WTC11 (cell line): Measurements from ENCODE around the gene MOB4.

ENCODE experiments used
- CREB1 ChIP-seq: sonication (generic); formaldehyde crosslinking; IDR thresholded peaks from 2 replicates; pipeline ENCODE4 v1.8.0; 2023; ENCODE audit warnings: mild to moderate bottlenecking, missing genetic modification reagents
- CTCF ChIP-seq: fragments of 200-600 bp; IDR thresholded peaks from 2 replicates; pipeline ENCODE4 v1.8.0; 2022; ENCODE audit warnings: antibody characterized with exemption
- FOXP1 ChIP-seq: sonication (generic); formaldehyde crosslinking; IDR thresholded peaks from 2 replicates; pipeline ENCODE4 v1.8.0; 2022; ENCODE audit warnings: missing genetic modification reagents, mild to moderate bottlenecking, moderate library complexity, borderline replicate concordance
- GTF2I ChIP-seq: fragments of 250-450 bp; sonication (Bioruptor Pico); conservative IDR thresholded peaks from 2 replicates; pipeline ENCODE4 v1.4.0; 2021; ENCODE audit warnings: mild to moderate bottlenecking
- MXD4 ChIP-seq: fragments of 250-450 bp; sonication (Bioruptor Pico); IDR thresholded peaks from 2 replicates; pipeline ENCODE4 v1.8.0; 2021; ENCODE audit warnings: mild to moderate bottlenecking, moderate library complexity, borderline replicate concordance
- NR2C2 ChIP-seq: sonication (generic); formaldehyde crosslinking; IDR thresholded peaks from 2 replicates; pipeline ENCODE4 v1.8.0; 2022; ENCODE audit warnings: mild to moderate bottlenecking, missing genetic modification reagents
- TEAD4 ChIP-seq: sonication (generic); formaldehyde crosslinking; IDR thresholded peaks from 2 replicates; pipeline ENCODE4 v1.8.0; 2022; ENCODE audit warnings: mild to moderate bottlenecking, missing genetic modification reagents
- TP53 ChIP-seq: sonication (generic); formaldehyde crosslinking; IDR thresholded peaks from 2 replicates; pipeline ENCODE4 v1.8.1; 2023; ENCODE audit warnings: mild to moderate bottlenecking, missing genetic modification reagents
- TF ChIP-seq, protein P1 (sequence below): sonication (generic); formaldehyde crosslinking; IDR thresholded peaks from 2 replicates; pipeline ENCODE4 v1.8.0; 2022; ENCODE audit warnings: mild to moderate bottlenecking, missing genetic modification reagents

- TF ChIP-seq TP53 = no peak
- TF ChIP-seq, protein P1, sequence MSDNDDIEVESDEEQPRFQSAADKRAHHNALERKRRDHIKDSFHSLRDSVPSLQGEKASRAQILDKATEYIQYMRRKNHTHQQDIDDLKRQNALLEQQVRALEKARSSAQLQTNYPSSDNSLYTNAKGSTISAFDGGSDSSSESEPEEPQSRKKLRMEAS (CRISPR knock-in tag) = no peak
- no peak for TF ChIP-seq GTF2I
- TF ChIP-seq NR2C2 (CRISPR knock-in tag) = no peak
- no peak for TF ChIP-seq CTCF
- TF ChIP-seq FOXP1 (CRISPR knock-in tag) = no peak
- TF ChIP-seq MXD4 (CRISPR knock-in tag) = no peak
- no peak for TF ChIP-seq TEAD4 (CRISPR knock-in tag)
- TF ChIP-seq CREB1 (CRISPR knock-in tag) = no peak
Measured at GRCh38 chr2:197548582-197548981, 32.7 kb downstream of the MOB4 start.
